Neuron (in vitro differentiated cells): ENCODE results near the gene FLT4.
"Not testable (repeated sequence)": the region's sequence is repeated elsewhere in the genome, so short reads cannot be mapped to it uniquely, and the experiment has no call there.

Source experiments
- H2AFZ ChIP-seq: one replicate; pipeline ENCODE4 v1.6.1; 2013; ENCODE audit warnings: low read depth, mild to moderate bottlenecking, inconsistent platforms, low read length, moderate library complexity
- H3K27me3 ChIP-seq: one replicate; pipeline ENCODE4 v1.6.1; 2013; ENCODE audit warnings: low read length; ENCODE audit not compliant: insufficient read depth
- H3K36me3 ChIP-seq: one replicate; pipeline ENCODE4 v1.6.1; 2013; ENCODE audit warnings: low read length; ENCODE audit not compliant: insufficient read depth
- H3K4me1 ChIP-seq: one replicate; pipeline ENCODE4 v1.6.1; 2013; ENCODE audit warnings: low read length; ENCODE audit not compliant: insufficient read depth
- H3K4me3 ChIP-seq: 2 replicates; pipeline ENCODE4 v1.5.1; 2013; ENCODE audit warnings: mild to moderate bottlenecking, low read length, moderate library complexity
- H3K9me3 ChIP-seq: one replicate; pipeline ENCODE4 v1.6.1; 2013; ENCODE audit warnings: low read length

The FLT4 gene

DNA sequence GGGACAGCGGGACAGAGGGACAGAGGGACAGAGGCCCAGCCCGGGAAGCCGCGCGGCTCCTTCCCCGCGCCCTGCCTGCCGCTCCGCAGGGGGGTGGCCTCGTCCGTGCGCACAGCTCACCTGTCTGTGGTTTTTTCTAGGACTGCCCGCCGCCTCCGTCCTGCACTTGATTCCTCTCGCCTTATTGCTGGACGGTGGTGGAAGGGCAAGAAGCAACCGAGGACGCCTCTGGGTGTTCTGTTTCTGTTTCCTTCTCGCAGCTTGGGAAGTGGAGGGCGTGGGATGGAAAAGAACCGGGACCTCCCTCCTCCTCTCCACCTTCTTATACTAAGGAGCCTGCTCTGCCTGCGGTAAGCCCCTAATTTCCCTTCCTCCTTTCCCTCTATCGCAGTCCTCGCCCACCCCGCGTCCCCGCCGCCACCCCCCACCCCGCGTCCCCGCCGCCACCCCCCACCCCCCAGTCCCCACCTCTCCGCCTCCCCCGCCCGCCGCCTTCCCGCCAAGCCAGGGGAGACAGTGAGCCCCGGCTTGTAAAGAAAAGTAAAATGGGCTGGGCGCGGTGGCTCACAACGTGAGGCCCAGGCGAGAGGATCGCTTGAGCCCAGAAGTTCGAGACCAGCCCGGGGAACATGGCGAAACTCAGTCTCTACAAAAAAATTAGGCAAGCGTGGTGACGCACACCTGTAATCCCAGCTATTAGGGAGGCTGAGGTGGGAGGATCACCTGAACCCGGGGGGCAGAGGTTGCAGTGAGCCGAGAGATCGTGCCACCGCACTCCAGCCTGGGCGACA is 9.6 kb upstream of the FLT4 start:
- H3K36me3 ChIP-seq = no peaks in the 10 kb centered on the region
- H3K9me3 ChIP-seq = no peaks in the 10 kb centered on the region

DNA sequence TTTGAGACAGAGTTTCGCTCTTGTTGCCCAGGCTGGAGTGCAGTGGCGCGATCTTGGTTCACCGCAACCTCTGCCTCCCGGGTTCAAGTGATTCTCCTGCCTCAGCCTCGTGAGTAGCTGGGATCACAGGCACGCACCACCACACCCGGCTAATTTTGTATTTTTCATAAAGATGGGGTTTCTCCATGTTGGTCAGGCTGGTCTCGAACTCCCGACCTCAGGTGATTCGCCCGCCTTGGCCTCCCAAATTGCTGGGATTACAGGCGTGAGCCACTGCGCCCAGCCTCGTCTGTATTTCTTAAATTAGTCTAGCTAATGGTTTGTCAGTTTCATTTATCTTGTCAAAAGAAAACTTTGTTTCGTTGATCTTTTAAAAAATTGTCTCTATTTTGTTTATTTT is 5.8 kb upstream of the FLT4 start:
- H3K36me3 ChIP-seq, H2AFZ ChIP-seq, H3K4me1 ChIP-seq, H3K4me3 ChIP-seq, H3K9me3 ChIP-seq: not testable (repeated sequence)
- peaks cover 38% of the 10 kb centered on the region for H3K27me3 ChIP-seq

More for the DNA sequence above, 9.6 kb upstream of the FLT4 start:
- H2AFZ ChIP-seq = no peak overlapping the region
- peaks cover 19% of the 10 kb centered on the region for H3K27me3 ChIP-seq
- H3K4me3 ChIP-seq = no peak overlapping the region
- H3K4me1 ChIP-seq = no peaks in the 10 kb centered on the region

DNA sequence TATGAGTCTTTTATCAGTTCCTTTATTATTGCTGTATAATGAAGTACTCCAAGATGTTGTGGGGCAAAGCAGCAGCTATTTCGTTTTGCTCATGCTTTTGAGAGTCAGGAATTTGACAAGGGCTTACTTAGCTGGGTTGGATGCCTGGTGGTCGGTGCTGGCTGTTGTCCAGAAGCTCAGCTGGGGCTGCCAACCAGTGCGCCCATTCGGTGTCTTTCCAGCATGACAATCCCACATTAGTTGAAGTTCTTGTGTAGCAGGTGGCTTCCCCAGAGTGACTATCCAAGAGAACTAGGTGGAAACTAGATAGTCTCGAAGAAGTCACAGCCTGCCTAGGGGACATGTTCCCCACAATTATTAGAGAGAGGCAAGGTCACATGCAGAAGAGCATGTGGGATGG is 3.4 kb upstream of the FLT4 start:
- H3K36me3 ChIP-seq = no peaks in the 10 kb centered on the region
- H3K9me3 ChIP-seq = no peaks in the 10 kb centered on the region
- peaks cover 4% of the 10 kb centered on the region for H3K4me1 ChIP-seq
- H3K27me3 ChIP-seq = peaks cover 48% of the 10 kb centered on the region
- no peak overlapping the region for H3K4me3 ChIP-seq
- H2AFZ ChIP-seq = no peak overlapping the region

DNA sequence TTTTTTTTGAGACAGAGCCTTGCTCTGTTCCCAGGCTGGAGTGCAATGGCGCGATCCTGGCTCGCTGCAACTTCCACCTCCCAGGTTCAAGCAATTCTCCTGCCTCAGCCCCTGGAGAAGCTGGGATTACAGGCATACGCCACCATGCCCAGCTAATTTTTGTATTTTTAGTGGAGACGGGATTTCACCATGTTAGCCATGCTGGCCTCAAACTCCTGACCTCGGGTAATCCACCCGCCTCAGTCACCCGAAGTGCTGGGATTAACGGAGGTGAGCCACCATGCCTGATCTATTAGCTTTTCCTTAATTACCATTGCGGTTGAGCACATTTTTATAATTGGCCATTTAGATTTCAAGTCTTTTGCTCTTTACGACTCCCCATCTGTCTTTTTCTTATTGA is 2.9 kb upstream of the FLT4 start:
- Histone ChIP-seq H3K27me3 (peaks cover 52% of the 10 kb centered on the region), H3K36me3 (no peaks in the 10 kb centered on the region), H3K4me3 (no peak overlapping the region), H3K9me3 (no peaks in the 10 kb centered on the region), H3K4me1 (peaks cover 4% of the 10 kb centered on the region), H2AFZ (no peak overlapping the region)

DNA sequence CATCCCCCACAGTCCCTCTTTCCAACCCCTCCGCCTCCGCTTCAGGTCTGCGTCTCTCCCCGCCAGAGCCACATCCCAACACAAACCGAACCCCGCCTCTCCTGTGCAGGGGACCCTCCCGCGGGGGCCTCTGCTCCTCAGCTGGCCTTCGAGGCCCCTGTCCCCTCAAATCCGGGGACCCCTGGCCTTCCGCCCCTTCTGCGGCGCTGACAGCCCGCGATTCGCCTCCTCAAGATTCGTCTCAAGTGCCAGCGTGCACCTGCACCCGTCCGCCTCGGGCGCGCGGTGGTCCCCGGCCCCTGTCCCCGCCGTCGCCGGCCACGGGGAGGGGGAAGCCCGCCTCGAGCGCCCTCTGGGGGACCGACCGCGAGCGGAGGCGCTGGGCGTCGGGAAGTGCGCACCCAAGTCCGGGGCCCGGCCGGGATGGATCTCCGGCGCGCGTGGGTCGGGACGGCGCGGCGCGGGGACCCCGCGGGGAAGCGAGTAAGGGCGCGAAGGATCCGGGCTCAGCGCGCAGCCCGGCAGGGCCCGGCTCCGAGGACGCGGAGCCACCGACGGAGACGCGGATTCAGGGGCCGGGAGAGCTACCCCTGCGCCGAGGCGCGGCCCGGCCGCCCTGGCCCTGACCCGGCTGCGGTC is 623 bp downstream of the FLT4 start:
- Histone ChIP-seq H3K4me1 (peaks cover 4% of the 10 kb centered on the region), H3K4me3 (no peak overlapping the region), H2AFZ (no peak overlapping the region), H3K27me3 (peaks cover 85% of the 10 kb centered on the region), H3K9me3 (no peaks in the 10 kb centered on the region), H3K36me3 (no peaks in the 10 kb centered on the region)

DNA sequence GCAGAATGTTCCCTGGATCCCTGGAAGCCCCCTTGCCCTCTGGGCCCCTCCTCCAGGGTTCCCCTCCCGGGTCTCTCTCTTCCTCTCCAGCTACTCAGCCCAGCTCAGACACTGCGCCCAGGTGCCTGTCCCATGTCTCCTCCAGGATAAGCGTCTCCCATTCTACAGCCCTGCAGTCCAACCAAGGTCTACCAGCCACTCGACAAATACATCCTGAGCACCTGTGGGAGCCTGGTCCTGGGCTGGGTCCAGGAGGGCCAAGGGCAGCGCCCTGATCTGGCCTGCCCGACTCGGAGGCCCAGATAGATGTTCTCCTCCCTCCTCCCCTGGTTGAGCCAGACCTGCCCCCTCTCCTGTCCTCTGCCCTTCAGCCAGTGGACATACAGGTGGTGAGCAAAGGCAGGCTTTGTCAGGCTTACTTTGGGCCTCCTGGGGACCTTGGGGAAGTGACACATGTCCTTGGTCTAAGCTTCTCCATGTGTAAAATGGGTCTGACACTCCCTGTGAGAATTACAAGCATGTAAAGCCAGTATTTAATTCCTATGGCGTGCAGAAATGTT is 1.4 kb downstream of the FLT4 start:
- H2AFZ ChIP-seq = no peak overlapping the region
- no peaks in the 10 kb centered on the region for H3K36me3 ChIP-seq
- H3K4me3 ChIP-seq = no peak overlapping the region
- H3K27me3 ChIP-seq = peaks cover 91% of the 10 kb centered on the region
- H3K4me1 ChIP-seq = peaks cover 4% of the 10 kb centered on the region
- no peaks in the 10 kb centered on the region for H3K9me3 ChIP-seq

DNA sequence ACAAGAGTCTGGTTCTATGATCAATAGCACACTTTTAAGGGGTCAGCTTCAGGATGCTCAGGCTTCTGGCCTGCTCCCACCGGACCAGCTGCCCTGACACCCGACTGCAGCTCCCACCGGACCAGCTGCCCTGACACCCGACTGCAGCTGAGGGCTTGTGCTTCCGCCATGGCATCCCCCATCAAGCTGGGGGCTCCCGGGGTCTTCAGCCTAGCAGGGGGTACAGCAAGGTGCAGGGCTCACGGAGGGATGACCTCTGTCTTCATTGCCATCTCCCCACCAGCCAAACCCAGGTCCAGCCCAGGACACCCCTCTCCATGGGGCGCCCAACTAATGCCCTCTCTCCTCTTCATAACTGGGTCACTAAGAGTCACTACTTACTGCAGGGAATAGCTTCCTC is 1.9 kb downstream of the FLT4 start:
- H2AFZ ChIP-seq = no peak overlapping the region
- peaks cover 88% of the 10 kb centered on the region for H3K27me3 ChIP-seq
- H3K4me1 ChIP-seq = peaks cover 4% of the 10 kb centered on the region
- H3K9me3 ChIP-seq = no peaks in the 10 kb centered on the region
- H3K4me3 ChIP-seq = no peak overlapping the region
- H3K36me3 ChIP-seq = no peaks in the 10 kb centered on the region

DNA sequence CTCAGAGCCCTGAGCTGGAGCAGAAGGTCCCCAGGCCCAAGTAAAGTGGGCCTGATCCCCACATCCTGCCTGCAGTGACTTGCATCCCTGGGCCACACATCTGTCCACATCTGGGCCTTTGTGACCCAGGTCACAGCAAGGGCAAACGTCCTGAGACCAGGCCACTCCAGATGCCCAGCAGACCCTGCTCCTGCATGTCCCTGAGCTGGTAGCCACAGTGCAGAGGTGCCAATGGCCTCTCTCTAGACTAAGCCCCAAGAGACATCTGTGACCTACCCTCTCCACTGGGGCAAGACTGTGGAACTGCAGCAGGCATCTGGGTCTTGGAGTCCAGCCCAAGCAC is 2.5 kb downstream of the FLT4 start:
- no peak overlapping the region for H3K4me3 ChIP-seq
- no peaks in the 10 kb centered on the region for H3K36me3 ChIP-seq
- no peaks in the 10 kb centered on the region for H3K9me3 ChIP-seq
- peaks cover 86% of the 10 kb centered on the region for H3K27me3 ChIP-seq
- peaks cover 4% of the 10 kb centered on the region for H3K4me1 ChIP-seq
- no peak overlapping the region for H2AFZ ChIP-seq

DNA sequence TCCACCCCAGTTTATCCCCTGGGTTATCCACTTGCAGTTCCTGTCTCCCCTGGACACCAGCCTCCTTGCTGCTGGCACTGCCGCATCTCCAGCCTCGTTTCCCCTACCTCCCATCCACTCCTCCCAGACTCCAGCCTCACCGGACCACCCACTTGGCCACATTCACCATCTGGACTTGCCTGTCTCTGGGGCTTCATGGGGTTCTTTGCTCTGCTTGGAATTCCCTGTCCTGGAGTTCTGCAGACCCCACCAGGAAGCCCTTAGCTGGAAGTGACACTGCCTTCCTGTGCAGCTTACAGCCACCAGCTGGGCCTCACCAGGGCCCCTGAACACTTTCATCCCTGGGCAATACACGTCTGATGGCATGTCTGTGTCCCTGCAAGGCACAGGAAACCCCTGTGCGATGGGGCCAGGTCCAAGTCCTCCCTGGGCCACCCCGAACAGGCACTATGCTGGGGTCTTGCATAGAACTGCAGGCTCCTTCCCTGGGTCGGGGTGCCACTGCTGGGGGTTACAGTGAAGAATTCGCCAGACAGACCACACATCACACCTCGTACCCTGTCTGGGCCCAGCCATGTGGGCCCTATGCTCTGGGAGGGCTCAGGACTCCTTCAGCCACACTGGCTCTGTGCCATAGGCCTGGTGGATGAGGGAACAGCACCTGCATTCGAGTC is 3.0 kb downstream of the FLT4 start:
- Histone ChIP-seq H3K9me3 (no peaks in the 10 kb centered on the region), H3K4me3 (no peak overlapping the region), H3K4me1 (peaks cover 4% of the 10 kb centered on the region), H2AFZ (no peak overlapping the region), H3K27me3 (peaks cover 81% of the 10 kb centered on the region), H3K36me3 (no peaks in the 10 kb centered on the region)

DNA sequence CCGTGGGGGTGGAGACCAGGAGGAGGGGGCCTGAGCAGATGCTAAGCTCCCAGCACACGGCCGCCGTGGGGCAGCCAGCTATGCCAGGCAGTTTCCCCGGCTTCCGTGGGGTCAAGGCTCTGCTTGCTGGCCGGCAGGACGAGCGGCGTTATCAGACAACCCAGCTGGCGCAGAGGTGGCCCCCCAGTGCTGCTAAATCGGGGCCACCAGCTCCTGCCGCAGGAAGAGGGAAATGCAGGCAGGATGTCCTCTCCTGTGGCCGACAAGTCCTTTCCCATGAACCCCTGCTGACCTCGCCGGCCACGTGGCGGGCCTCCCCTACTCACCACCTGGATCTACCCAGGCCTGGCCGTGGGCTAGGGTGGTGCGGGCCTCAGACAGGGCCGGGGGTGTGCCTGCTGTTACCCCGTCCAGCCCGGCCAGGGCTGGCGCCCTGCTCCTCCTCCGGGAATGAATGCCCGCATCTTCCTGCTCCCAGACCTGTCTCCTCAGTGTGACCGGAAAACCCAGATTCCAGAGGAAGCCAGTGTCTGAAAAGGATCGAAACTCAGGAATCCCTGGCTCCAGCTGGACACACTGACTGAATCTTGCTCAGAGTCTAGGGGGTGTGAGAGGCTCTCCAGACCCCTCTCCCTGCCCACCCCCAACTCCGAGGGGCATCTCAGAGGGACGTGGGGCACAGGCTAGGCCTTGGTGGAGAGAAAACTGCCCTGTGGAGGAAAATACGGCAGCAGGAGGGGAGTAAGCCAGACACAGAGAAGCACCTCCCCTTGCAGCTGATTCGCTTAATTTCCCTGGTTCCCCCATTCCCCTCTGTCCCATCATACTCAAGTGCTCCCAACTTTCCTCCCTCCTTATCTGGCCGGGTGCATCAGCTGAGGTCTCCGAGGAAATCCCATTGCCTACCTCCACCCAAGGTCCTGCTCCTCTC is 3.9 kb downstream of the FLT4 start:
- Histone ChIP-seq H3K4me3 (no peak overlapping the region), H3K36me3 (no peaks in the 10 kb centered on the region), H2AFZ (no peak overlapping the region), H3K4me1 (peaks cover 4% of the 10 kb centered on the region), H3K27me3 (peaks cover 76% of the 10 kb centered on the region), H3K9me3 (no peaks in the 10 kb centered on the region)

DNA sequence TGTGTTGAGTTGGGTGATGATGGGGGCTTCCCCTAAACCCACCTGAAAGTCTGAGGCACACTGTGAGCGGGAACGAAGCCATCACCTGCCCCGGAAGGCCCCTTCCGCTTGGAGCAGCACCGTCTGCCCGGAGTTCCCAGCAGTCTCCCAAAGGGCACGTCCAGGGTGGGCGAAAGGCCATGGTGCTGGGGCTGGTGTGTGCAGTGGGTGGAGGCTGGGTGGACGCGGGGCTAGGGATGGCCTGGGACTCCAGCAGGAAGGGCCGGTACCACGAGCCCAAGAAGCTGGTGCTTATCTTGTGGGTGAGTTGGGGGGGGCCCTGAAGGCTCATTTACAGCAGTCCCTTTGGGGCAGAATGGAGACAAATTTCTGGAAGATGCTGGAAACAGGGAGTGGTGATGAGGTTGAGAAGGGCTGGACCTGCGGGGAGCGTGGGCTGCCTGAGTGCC is 4.6 kb downstream of the FLT4 start:
- Histone ChIP-seq H3K9me3 (no peaks in the 10 kb centered on the region), H2AFZ (no peak overlapping the region), H3K27me3 (peaks cover 69% of the 10 kb centered on the region), H3K36me3 (no peaks in the 10 kb centered on the region), H3K4me1 (peaks cover 2% of the 10 kb centered on the region), H3K4me3 (no peak overlapping the region)

DNA sequence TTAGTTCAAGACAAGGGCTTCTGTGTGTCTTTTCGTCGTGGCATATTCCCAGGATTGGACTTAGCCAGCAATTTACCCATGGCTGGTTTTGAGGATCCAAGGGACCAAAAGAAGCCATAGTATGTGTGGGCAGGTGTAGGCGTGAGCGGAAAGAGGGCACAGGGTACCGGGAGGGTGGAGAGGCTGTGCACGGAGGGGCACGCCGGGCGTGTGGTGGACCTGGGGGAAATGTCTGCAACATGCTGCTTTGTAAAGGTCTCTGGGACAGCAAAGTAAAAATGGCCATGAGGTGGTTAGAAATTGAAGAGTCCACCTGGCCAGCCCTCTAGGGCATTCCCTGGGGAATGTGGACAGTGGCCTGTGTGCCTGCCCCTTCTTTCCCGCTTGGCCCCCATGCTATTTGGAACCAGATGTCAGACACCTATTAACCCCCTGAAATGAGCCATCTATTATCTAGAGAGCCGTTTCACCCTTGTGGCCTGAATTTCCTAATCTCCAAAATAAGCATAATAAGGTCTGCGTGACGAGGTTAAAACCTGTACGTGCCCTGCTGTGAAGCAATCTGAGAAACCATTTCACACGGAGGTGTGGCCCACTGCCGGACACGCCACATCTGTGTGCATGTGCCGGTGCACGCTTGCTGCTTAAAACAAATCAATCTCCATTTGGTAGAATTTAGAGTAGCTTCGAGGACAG is 5.1 kb downstream of the FLT4 start:
- H2AFZ ChIP-seq = no peak overlapping the region
- no peaks in the 10 kb centered on the region for H3K4me1 ChIP-seq
- no peaks in the 10 kb centered on the region for H3K36me3 ChIP-seq
- no peak overlapping the region for H3K4me3 ChIP-seq
- no peaks in the 10 kb centered on the region for H3K9me3 ChIP-seq
- H3K27me3 ChIP-seq = peaks cover 65% of the 10 kb centered on the region
